GM18858 (cell line): ENCODE measurements around the gene ALG9.

ENCODE experiments used
- ATAC-seq: cut with Tn5 transposase; IDR thresholded peaks from one replicate; pipeline ENCODE4 v1.9.1; 2021; ENCODE audit not compliant: unreplicated experiment

The ALG9 gene

DNA sequence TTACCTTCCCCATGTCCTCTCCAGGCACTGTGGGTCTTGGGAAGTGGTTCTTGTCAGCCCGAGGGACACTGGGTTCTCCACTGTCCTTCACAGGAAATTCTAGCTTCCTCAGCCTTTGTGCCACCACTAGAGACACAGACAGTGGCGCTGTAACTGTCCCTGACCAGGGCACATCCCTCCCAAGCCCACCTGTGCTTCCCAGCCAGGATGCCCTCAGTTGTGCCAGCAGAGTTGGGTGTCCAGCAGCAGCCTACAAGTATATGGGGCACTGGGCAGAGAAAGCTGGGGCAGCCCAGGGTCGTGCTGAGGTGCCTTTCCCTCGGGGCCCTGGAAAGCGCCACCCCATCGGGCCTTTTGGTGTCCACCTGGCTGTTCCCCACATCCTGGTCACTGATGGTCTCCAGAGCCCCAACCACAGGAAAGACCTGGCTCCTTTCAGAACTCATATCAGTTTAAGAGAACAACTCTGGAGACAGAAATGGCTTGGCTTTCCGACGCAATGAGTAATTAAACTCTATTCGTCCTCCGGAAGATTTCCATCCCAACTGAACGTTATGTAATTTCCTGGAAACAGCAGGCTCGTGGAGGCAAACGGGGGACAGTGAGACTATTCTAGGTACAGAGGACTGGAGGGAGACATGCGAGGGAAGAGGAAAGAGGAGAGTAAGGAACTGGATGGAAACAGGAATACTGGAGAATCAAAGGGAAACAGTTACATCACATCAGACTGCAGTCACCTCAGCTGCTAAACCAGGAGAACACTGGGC lies 133.8 kb downstream of the ALG9 start:
- no peak for ATAC-seq

DNA sequence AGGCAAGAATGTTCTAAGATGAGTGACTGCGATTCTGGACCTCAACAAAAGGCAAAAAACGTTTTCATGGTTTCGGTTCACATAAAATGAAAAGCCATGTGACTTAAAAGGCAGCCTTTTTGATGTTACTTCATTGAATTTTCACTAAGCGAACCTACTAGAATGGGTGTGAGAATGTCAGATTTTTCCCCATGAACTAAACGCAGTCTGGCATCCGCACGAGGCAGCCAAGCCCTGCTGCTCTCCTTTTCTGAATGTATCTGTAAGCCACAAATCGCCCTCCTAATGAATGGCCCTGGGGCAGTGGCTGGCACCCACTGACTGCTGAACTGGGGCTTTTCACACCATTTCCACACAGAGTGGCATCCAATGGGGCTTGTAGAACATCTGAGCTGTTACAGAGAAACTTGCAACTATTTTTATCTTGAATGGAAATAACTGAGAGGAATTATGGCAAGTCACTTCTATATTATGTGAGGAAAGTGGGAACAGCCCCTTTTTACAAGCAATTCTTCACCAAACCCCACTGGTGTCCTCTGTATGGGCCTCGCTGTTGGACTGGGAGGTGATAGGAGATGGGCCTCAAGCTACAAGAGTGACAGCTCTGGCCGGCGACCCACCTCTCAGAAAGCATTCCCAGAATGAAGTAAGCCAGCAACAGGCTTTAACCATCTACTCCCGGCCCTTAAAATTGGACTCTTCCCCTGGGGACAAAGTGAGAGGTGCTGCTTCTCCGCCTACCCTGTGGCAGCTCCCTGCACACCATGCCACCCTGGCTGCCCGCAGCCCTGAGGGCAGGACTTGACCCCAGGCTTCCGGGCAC lies 134.5 kb downstream of the ALG9 start:
- ATAC-seq, result no peak
